Ecto neural progenitor cell (in vitro differentiated cells): ENCODE data around the gene DIPK2A.

Source experiments
- DNase-seq: peaks from one replicate; pipeline ENCODE4 v3.0.0-alpha.2; 2018; ENCODE audit warnings: low spot score

The DIPK2A gene

GRCh38 chr3:143974271-143975238, 2.9 kb downstream of the DIPK2A start:
- DNase-seq, result no peak

GRCh38 chr3:143975554-143976152, 4.0 kb downstream of the DIPK2A start:
- no peak for DNase-seq

- no peak for DNase-seq
Measured at GRCh38 chr3:143977341-143978262, 6.0 kb downstream of the DIPK2A start.

- DNase-seq, result no peak
Measured at GRCh38 chr3:143978263-143978631, 6.6 kb downstream of the DIPK2A start.

- DNase-seq, result no peak
Measured at GRCh38 chr3:143979041-143979440, 7.4 kb downstream of the DIPK2A start.

GRCh38 chr3:143979813-143980212, 8.2 kb downstream of the DIPK2A start:
- DNase-seq, result no peak

- DNase-seq, result no peak
Measured at GRCh38 chr3:143988306-143988705, 16.7 kb downstream of the DIPK2A start.

GRCh38 chr3:143989461-143989860, 17.8 kb downstream of the DIPK2A start:
- no peak for DNase-seq

- DNase-seq, result no peak
Measured at GRCh38 chr3:143991713-143992112, 20.1 kb downstream of the DIPK2A start.

- no peak for DNase-seq
Measured at GRCh38 chr3:143998266-143998665, 26.6 kb downstream of the DIPK2A start.

- no peak for DNase-seq
Measured at GRCh38 chr3:144003051-144003450, 31.4 kb downstream of the DIPK2A start.

GRCh38 chr3:144010371-144010770, 38.7 kb downstream of the DIPK2A start:
- DNase-seq, result no peak

- DNase-seq, result no peak
Measured at GRCh38 chr3:144011251-144011799, 39.7 kb downstream of the DIPK2A start.

- DNase-seq, result no peak
Measured at GRCh38 chr3:144015133-144015532, 43.5 kb downstream of the DIPK2A start.

- DNase-seq, result no peak
Measured at GRCh38 chr3:144018776-144019175, 47.2 kb downstream of the DIPK2A start.
